Measurements from ENCODE around the gene TMPRSS13.

TMPRSS13 gene

GRCh38 chr11:117941163-117941707 is 12.0 kb upstream of the TMPRSS13 start:
- Histone ChIP-seq H3K4me3 (ENCODE audit: low read depth, low read length) (no peak overlapping the region), H3K36me3 (ENCODE audit: control insufficient read depth in 2 of 2, insufficient read depth in 1 of 2, low read length in 2 of 2) (no peaks in the 10 kb centered on the region), H3K9me3 (ENCODE audit: control insufficient read depth, insufficient read depth, low read depth, low read length) (no peaks in the 10 kb centered on the region), H3K27ac (ENCODE audit: extremely low read depth, low read depth, low read length) (no peak overlapping the region), H3K4me1 (ENCODE audit: control insufficient read depth, insufficient read depth, low read length) (no peaks in the 10 kb centered on the region)
- ChIA-PET CTCF (interaction anchor here (1.8 kb wide), 1 partner anchor 120 kb away, joined by 7 read pairs; no protein-coding TSS in a partner anchor), POLR2A (no interaction called here)
- no peak for TF ChIP-seq ZEB2 (tag by site-specific recombination; IDR thresholded peaks at IDR 0.05)
- TF ChIP-seq, protein P1, sequence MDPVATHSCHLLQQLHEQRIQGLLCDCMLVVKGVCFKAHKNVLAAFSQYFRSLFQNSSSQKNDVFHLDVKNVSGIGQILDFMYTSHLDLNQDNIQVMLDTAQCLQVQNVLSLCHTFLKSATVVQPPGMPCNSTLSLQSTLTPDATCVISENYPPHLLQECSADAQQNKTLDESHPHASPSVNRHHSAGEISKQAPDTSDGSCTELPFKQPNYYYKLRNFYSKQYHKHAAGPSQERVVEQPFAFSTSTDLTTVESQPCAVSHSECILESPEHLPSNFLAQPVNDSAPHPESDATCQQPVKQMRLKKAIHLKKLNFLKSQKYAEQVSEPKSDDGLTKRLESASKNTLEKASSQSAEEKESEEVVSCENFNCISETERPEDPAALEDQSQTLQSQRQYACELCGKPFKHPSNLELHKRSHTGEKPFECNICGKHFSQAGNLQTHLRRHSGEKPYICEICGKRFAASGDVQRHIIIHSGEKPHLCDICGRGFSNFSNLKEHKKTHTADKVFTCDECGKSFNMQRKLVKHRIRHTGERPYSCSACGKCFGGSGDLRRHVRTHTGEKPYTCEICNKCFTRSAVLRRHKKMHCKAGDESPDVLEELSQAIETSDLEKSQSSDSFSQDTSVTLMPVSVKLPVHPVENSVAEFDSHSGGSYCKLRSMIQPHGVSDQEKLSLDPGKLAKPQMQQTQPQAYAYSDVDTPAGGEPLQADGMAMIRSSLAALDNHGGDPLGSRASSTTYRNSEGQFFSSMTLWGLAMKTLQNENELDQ (tag by site-specific recombination; IDR thresholded peaks at IDR 0.05; ENCODE audit: low read depth) = no peak
- no peak for TF ChIP-seq ZNF785 (tag by site-specific recombination; IDR thresholded peaks at IDR 0.05)
- TF ChIP-seq GLIS1 (tag by site-specific recombination; IDR thresholded peaks at IDR 0.05) = peak; percentile 40; the same call in 1 of the 2 replicates

DNA sequence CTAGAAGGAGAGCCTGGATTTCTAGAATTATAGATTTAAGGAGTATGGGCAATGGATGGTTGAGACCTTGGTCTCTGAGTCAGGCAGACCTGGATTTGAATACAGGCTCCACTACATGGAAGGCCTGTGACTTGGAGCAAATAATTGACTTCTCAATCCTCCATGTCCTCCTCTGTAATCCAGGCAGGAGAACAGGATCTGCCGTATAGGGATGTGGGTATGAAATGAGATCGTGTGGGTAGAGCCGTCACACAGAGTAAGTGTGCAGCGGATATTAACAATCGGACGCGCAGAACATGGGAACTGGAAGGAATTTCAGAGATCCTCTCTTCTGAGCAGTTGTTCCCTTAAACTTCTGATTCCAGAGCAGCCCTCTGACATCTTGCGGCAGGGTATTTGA is 11.5 kb upstream of the TMPRSS13 start:
- no peak for TF ChIP-seq ZBTB7A (tag by site-specific recombination; IDR thresholded peaks at IDR 0.05; ENCODE audit: low read depth)
- Histone ChIP-seq H3K36me3 (ENCODE audit: control insufficient read depth in 2 of 2, insufficient read depth in 1 of 2, low read length in 2 of 2) (no peaks in the 10 kb centered on the region), H3K9me3 (ENCODE audit: control insufficient read depth, insufficient read depth, low read depth, low read length) (no peaks in the 10 kb centered on the region), H3K4me1 (ENCODE audit: control insufficient read depth, insufficient read depth, low read length) (no peaks in the 10 kb centered on the region), H3K4me3 (ENCODE audit: low read depth, low read length) (no peak overlapping the region), H3K27ac (ENCODE audit: extremely low read depth, low read depth, low read length) (no peak overlapping the region)
- ChIA-PET CTCF (interaction anchor here (1.1 to 1.8 kb wide), 4 partner anchors 10 to 132 kb away, joined by 3 to 13 read pairs (median 6); no protein-coding TSS in a partner anchor), POLR2A (no interaction called here)

GRCh38 chr11:117936973-117937372 is 7.8 kb upstream of the TMPRSS13 start:
- TF ChIP-seq ZNF138 (tag by site-specific recombination; IDR thresholded peaks at IDR 0.05; ENCODE audit: borderline replicate concordance) = no peak
- TF ChIP-seq ZNF2 (tag by site-specific recombination; IDR thresholded peaks at IDR 0.05) = no peak
- no peak for TF ChIP-seq ZNF184 (tag by site-specific recombination; IDR thresholded peaks at IDR 0.05)
- no peak for TF ChIP-seq ZFP37 (tag by site-specific recombination; IDR thresholded peaks at IDR 0.05)
- TF ChIP-seq, protein P1 (tag by site-specific recombination; IDR thresholded peaks at IDR 0.05; ENCODE audit: low read depth) = no peak
- Histone ChIP-seq H3K4me1 (ENCODE audit: control insufficient read depth, insufficient read depth, low read length) (no peaks in the 10 kb centered on the region), H3K36me3 (ENCODE audit: control insufficient read depth in 2 of 2, insufficient read depth in 1 of 2, low read length in 2 of 2) (no peaks in the 10 kb centered on the region), H3K4me3 (ENCODE audit: low read depth, low read length) (no peak overlapping the region), H3K27ac (ENCODE audit: extremely low read depth, low read depth, low read length) (no peak overlapping the region), H3K9me3 (ENCODE audit: control insufficient read depth, insufficient read depth, low read depth, low read length) (no peaks in the 10 kb centered on the region)
- POLR2A ChIA-PET = no interaction called here
- CTCF ChIA-PET = interaction anchor here (0.9 to 4.2 kb wide), 5 partner anchors 9 to 118 kb away, joined by 3 to 40 read pairs (median 4); no protein-coding TSS in a partner anchor

GRCh38 chr11:117934526-117935307 is 5.5 kb upstream of the TMPRSS13 start:
- no peak overlapping the region for H3K4me3 ChIP-seq (ENCODE audit: low read depth, low read length)
- H3K4me1 ChIP-seq (ENCODE audit: control insufficient read depth, insufficient read depth, low read length) = no peaks in the 10 kb centered on the region
- no peak overlapping the region for H3K27ac ChIP-seq (ENCODE audit: extremely low read depth, low read depth, low read length)
- no peak for TF ChIP-seq ZNF132 (tag by site-specific recombination; IDR thresholded peaks at IDR 0.05; ENCODE audit: borderline replicate concordance)
- TF ChIP-seq ZNF658 (tag by site-specific recombination; IDR thresholded peaks at IDR 0.05) = no peak
- no peak for TF ChIP-seq ZBTB17 (tag by site-specific recombination; IDR thresholded peaks at IDR 0.05)
- ChIA-PET POLR2A (no interaction called here), CTCF (interaction anchor here (0.7 to 4.2 kb wide), 4 partner anchors 11 to 116 kb away, joined by 3 to 40 read pairs (median 4); no protein-coding TSS in a partner anchor)
- H3K9me3 ChIP-seq (ENCODE audit: control insufficient read depth, insufficient read depth, low read depth, low read length) = no peaks in the 10 kb centered on the region
- no peaks in the 10 kb centered on the region for H3K36me3 ChIP-seq (ENCODE audit: control insufficient read depth in 2 of 2, insufficient read depth in 1 of 2, low read length in 2 of 2)

Data from HEK293 (cell line).